Panc1 (cell line): ENCODE results near the gene NTNG1.

Experiments
- POLR2AphosphoS5 ChIP-seq: IDR thresholded peaks from 2 replicates; pipeline ENCODE4 v1.6.1; 2012; ENCODE audit warnings: mild to moderate bottlenecking, low read depth, low read length, moderate library complexity
- SIN3A ChIP-seq: IDR thresholded peaks from 2 replicates; pipeline ENCODE4 v1.6.1; 2012; ENCODE audit warnings: low read depth, mild to moderate bottlenecking, low read length, moderate library complexity, borderline replicate concordance; ENCODE audit not compliant: insufficient read depth
- TCF7L2 ChIP-seq: IDR thresholded peaks from 2 replicates; pipeline ENCODE4 v1.6.1; 2011; ENCODE audit warnings: mild to moderate bottlenecking, low read depth, low read length, inconsistent platforms
- TF ChIP-seq, protein P1 (sequence below): fragments of 450-650 bp; IDR thresholded peaks from 2 replicates; pipeline ENCODE4 v1.5.1; 2017; ENCODE audit warnings: mild to moderate bottlenecking
- TF ChIP-seq, protein P2 (sequence below), 2 experiments: IDR thresholded peaks; 2 replicates each; pipeline ENCODE4 v1.6.1; 2011 to 2012; ENCODE audit warnings: low read depth in 2 of 2, control low read depth in 1 of 2, low read length in 1 of 2, mild to moderate bottlenecking in 1 of 2, moderate library complexity in 1 of 2; ENCODE audit not compliant: insufficient read depth in 1 of 2

DNA sequence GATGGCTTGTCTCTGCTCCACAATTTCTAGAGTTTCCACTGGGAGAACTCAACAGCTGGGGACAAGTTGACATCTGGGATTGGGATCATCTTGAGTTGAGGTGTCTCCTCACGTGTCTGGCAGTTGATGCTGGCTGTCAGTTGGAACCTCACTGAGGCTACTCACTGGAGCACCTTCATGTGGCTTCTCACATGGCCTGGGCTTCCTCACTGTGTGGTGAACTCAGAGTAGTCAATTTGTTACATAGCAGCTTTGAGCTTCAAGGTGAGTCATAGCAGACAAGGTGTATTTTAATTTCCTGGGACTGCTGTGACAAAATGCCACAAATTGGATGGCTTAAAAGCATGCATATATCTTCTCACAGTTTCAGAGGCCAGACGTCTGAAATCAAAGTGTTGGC lies 44.0 kb downstream of the NTNG1 start:
- TF ChIP-seq, protein P1, sequence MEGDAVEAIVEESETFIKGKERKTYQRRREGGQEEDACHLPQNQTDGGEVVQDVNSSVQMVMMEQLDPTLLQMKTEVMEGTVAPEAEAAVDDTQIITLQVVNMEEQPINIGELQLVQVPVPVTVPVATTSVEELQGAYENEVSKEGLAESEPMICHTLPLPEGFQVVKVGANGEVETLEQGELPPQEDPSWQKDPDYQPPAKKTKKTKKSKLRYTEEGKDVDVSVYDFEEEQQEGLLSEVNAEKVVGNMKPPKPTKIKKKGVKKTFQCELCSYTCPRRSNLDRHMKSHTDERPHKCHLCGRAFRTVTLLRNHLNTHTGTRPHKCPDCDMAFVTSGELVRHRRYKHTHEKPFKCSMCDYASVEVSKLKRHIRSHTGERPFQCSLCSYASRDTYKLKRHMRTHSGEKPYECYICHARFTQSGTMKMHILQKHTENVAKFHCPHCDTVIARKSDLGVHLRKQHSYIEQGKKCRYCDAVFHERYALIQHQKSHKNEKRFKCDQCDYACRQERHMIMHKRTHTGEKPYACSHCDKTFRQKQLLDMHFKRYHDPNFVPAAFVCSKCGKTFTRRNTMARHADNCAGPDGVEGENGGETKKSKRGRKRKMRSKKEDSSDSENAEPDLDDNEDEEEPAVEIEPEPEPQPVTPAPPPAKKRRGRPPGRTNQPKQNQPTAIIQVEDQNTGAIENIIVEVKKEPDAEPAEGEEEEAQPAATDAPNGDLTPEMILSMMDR: no peak
- TF ChIP-seq SIN3A (no peak), POLR2AphosphoS5 (no peak), TCF7L2 (no peak)
- TF ChIP-seq, protein P2, sequence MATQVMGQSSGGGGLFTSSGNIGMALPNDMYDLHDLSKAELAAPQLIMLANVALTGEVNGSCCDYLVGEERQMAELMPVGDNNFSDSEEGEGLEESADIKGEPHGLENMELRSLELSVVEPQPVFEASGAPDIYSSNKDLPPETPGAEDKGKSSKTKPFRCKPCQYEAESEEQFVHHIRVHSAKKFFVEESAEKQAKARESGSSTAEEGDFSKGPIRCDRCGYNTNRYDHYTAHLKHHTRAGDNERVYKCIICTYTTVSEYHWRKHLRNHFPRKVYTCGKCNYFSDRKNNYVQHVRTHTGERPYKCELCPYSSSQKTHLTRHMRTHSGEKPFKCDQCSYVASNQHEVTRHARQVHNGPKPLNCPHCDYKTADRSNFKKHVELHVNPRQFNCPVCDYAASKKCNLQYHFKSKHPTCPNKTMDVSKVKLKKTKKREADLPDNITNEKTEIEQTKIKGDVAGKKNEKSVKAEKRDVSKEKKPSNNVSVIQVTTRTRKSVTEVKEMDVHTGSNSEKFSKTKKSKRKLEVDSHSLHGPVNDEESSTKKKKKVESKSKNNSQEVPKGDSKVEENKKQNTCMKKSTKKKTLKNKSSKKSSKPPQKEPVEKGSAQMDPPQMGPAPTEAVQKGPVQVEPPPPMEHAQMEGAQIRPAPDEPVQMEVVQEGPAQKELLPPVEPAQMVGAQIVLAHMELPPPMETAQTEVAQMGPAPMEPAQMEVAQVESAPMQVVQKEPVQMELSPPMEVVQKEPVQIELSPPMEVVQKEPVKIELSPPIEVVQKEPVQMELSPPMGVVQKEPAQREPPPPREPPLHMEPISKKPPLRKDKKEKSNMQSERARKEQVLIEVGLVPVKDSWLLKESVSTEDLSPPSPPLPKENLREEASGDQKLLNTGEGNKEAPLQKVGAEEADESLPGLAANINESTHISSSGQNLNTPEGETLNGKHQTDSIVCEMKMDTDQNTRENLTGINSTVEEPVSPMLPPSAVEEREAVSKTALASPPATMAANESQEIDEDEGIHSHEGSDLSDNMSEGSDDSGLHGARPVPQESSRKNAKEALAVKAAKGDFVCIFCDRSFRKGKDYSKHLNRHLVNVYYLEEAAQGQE (IDR thresholded peaks at IDR 0.05; ENCODE audit: insufficient read depth in 1 of 2, low read depth in 2 of 2, low read length in 1 of 2): no peak
